HG03280 (cell line): ENCODE measurements around the gene SH2B3.
"Not testable (repeated sequence)": the region's sequence is repeated elsewhere in the genome, so short reads cannot be mapped to it uniquely, and the experiment has no call there.

ENCODE experiments used
- ATAC-seq: cut with Tn5 transposase; IDR thresholded peaks from one replicate; pipeline ENCODE4 v1.9.1; 2021; ENCODE audit warnings: mild to moderate bottlenecking, moderate library complexity; ENCODE audit not compliant: unreplicated experiment

SH2B3 gene

GRCh38 chr12:111457071-111457470 is 51.3 kb downstream of the SH2B3 start:
- ATAC-seq = no peak

DNA sequence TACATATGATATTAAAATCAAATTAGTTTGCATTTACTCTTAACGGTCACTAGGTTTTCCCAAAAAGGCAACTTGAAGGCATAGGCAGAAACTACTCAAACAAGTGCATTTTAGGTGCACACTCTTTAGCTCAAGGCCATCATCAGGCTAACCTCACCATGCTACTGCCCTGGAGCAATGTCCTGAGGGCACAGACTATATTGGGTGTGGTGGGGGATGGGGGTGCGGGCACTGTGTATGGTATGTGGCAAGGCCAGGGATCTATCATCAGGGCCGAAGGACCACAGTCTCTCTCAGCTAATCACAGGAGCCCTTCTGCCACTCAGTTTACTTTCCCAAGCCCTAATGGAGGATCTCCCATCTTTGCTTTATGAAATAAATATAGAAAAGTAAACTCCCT is 51.9 kb downstream of the SH2B3 start:
- ATAC-seq = no peak

- ATAC-seq = no peak
Observed at GRCh38 chr12:111458546-111459172, 52.9 kb downstream of the SH2B3 start.

- ATAC-seq = not testable (repeated sequence)
Observed at GRCh38 chr12:111460111-111460510, 54.4 kb downstream of the SH2B3 start.

DNA sequence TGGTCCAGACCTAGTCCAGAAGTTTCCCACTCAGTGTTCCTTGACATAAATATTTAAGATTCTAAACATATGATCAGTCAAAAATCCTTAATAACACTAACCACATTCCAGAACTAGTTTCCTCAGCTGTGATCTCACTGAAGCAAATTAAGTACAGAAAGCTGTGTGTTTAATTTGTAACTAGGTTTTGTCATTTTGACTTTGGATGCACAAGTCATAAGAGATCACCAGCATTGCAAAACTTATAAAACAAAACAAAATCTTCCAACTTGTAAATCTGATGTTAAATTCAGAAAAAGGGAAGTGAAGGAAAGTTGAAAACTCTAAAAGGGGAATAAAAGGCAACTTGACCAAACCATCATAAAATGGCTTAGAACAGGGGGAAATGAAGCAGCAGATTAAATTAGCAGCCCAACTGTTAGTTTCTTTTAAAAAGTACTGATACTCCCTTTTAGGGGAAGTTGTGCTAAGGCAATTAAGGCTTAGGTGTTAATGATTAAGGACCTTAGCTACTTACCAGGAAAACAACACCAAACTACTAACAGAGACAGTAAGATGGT is 56.6 kb downstream of the SH2B3 start:
- no peak for ATAC-seq

- ATAC-seq = no peak
Observed at GRCh38 chr12:111467092-111467856, 61.6 kb downstream of the SH2B3 start.

DNA sequence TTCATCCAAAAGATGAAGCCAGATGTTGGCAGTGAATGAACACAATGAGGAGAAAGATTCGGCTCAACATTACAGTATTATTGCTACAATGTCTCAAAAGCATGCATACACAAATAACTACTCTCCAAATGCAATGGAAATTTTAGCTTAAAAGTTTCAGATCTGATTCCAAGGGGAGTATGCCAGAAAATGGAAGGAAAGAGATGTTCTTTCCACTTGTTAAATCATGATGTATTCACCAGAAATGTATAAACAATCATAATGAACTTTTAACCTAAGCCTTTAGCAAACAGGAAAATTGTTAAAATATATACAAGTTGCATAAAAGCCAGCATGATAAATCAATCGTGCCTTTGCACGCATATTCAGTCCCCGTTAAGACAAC is 62.1 kb downstream of the SH2B3 start:
- ATAC-seq = no peak

- ATAC-seq = no peak
Observed at GRCh38 chr12:111469401-111469800, 63.7 kb downstream of the SH2B3 start.

DNA sequence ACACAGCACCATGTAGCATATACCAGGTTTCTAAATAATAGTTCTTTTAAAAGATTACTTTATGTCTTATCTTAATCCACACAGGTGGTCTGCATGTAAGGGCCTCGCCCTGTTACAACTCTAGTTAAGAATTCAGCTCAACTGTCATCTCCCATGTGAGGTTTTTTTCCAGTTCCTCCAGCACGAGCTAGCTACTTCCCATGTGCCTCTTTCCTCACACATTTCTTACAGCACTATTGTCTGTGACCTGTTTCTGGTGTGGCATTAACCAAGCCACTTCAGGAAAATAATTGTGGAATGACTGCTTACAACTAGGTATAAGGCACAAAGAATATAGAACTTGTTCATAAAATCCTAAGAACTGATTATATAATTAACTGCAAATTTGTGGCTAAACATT is 65.5 kb downstream of the SH2B3 start:
- ATAC-seq = no peak

- no peak for ATAC-seq
Observed at GRCh38 chr12:111482462-111482861, 76.7 kb downstream of the SH2B3 start.

- no peak for ATAC-seq
Observed at GRCh38 chr12:111488271-111488670, 82.5 kb downstream of the SH2B3 start.

DNA sequence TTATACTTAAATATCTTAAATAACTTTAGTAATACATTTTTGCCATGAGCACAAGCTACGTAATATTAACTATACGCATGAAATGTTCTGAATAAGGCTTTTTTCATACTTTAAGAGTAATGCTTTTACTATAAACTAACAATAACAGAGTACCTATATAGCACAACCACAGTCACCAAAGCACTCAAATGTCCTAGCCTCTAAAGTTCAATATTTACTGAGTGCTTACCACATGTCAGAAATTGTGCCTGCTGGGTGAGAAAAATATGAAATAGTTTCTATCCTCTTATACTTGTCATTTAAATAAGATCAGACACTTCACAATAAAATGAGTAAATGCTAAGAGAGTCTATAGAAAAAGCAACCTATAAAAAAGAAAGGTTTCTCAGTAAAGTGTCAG is 83.1 kb downstream of the SH2B3 start:
- no peak for ATAC-seq

DNA sequence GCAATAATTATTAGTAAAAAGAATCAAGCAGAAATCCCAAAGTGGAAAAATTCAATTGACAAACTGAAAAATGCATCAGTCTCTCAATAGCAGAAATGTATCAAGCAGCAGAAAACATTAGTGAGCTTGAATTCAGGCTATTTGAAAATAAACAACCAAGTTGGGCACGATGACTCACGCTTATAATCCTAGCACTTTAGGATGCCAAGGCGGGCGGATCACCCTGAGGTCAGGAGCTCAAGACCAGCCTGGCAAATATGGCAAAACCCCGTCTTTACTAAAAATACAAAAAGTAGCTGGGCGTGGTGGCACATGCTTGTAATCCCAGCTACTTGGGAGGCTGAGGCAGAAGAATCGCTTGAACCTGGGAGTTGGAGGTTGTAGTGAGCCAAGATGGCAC is 87.3 kb downstream of the SH2B3 start:
- ATAC-seq = not testable (repeated sequence)

DNA sequence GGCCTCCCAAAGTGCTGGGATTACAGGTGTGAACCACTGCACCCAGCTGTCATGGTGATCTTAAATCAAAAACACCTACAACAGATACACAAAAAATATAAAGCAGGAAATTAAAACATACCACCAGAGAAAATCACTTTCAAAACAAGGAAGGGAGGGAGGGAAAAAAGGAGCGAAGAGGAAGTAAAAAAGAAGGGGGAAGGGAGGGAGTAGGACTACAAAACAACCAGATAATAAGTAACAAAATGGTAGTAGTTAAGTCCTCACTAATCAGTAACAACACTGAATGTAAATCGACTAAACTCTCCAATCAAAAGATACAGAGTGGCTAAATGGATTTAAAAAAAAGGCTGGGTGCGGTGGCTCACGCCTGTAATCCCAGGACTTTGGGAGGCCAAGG is 89.0 kb downstream of the SH2B3 start:
- ATAC-seq = no peak
